NCI-H748 (cell line): ENCODE data around the gene ARHGAP35.
A peak's percentile ranks its signal among the peaks of the same experiment; 100 is the strongest.
"Not testable (repeated sequence)": the region's sequence is repeated elsewhere in the genome, so short reads cannot be mapped to it uniquely, and the experiment has no call there.

Experiments used
- DNase-seq: peaks from one replicate; lab custom pipeline; 2025; ENCODE audit not compliant: unreplicated experiment; lab: John Stamatoyannopoulos, UW

ARHGAP35 gene

DNA sequence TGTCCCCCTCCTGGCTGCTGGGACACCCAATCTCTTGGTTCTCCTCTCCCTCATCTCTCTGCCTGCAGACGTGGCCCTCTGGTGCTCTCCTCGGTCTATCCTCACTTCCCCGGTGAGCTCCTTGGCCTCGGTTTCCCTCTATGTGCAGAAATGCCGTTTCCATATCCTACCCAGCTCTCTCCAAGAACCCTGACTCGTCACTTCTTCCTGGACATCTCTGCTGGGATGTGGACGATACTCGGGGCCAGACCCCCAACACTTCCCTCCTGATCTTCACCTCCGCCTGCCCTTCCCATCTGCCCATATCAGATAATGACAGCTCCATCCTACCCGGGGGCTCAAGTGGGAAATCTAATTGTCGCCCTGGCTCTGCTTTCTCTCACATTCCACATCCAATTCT is 18.0 kb upstream of the ARHGAP35 start:
- no peak for DNase-seq

- no peak for DNase-seq
These were observed 16.7 kb upstream of the ARHGAP35 start for GRCh38 chr19:46844067-46844489.

- DNase-seq = no peak
These were observed 14.8 kb upstream of the ARHGAP35 start for GRCh38 chr19:46845959-46846459.

GRCh38 chr19:46847528-46847927 is 13.3 kb upstream of the ARHGAP35 start:
- no peak for DNase-seq

GRCh38 chr19:46848389-46848788 is 12.4 kb upstream of the ARHGAP35 start:
- DNase-seq = no peak

GRCh38 chr19:46849610-46850009 is 11.2 kb upstream of the ARHGAP35 start:
- no peak for DNase-seq

- DNase-seq = peak; percentile 100
These were observed 10.3 kb upstream of the ARHGAP35 start, which contains the start of gene AP2S1 for GRCh38 chr19:46850228-46851203. TSS of gene AP2S1 (minus strand) at chr19:46850846. CDS start at chr19:46850766, 80 bp downstream.

- no peak for DNase-seq
These were observed 8.0 kb upstream of the ARHGAP35 start for GRCh38 chr19:46852830-46853229.

GRCh38 chr19:46854698-46855097 is 6.1 kb upstream of the ARHGAP35 start:
- DNase-seq = not testable (repeated sequence)

- peak; percentile 98 for DNase-seq
These were observed 4.5 kb upstream of the ARHGAP35 start for GRCh38 chr19:46856062-46857022.

GRCh38 chr19:46859637-46860124 is 1.1 kb upstream of the ARHGAP35 start:
- peak; percentile 97 for DNase-seq

DNA sequence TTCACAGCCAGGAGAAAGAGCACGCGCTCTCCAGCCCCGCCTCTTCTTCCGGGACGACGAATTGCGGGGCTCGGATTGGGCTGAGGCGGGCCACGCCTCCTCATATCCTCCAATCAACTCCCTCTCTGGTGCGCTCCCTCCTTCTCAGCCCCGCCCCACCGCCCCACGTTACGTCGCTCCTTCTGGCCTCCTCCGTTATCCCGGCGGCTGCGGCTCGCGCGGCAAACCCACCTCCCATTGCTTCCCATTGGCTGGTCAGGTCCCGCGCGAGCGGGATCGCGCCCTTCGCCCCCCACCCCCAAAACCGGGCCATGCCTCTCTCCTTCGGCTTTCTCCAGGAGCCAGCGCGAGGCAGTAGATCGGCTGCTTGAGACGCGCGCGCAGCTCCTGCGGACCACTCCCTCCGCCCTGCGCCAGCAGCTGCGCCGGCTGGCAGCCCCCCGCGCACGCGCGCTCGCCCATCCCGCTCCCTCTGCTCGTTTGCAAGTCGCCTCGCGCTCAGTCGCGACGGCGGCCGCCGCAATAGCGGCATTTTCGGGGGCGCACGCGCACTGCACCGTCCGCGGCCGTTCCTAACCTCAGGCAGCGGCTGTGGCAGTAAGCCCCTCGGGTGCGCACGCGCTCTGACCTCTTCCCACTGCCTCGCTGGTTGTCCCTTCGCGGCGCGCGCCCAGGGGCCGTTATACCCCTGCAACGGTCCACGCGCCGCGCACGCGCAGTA is 512 bp upstream of the ARHGAP35 start:
- peak; percentile 100 for DNase-seq

DNA sequence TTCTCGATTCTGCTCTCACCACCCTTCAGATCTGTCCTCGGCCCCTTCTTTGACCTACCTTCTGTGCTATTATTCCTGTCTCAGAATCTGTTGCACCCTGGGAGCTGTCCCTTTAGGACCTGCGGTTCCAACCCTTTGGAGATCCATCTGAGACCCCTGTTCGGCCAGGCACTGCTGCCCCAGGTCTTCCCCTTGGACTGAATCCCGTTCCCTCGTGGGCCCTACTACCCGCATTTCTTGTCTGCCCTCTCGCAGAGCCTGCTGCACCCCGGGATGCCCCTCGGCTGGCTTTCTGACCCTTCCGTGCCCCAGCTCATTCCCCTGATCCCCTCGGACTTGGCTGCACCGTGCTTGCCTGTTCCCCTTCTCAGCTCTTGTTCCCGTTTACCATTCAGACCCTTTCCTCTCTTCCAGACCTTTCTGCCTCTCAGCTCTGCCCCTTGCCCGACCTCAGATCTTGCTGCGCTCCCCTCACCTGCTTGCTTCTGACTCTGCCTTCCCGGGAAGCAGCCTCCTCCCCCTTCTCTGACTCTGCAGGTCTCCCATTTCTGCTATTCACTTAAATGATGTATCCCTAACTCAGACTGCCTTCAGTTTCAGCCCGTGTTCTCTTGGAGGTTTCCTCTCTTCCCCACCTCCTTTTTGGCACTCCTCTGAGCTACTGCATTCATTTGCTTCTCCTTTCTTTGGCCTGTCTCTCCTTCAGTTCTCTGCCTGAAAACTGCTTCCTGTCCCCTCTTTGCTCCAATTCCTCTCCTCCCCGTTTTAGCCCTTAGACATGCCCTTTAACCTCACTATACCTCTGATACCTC is 1.1 kb downstream of the ARHGAP35 start:
- peak; percentile 50 for DNase-seq

GRCh38 chr19:46862503-46862834 is 1.7 kb downstream of the ARHGAP35 start:
- DNase-seq = no peak

DNA sequence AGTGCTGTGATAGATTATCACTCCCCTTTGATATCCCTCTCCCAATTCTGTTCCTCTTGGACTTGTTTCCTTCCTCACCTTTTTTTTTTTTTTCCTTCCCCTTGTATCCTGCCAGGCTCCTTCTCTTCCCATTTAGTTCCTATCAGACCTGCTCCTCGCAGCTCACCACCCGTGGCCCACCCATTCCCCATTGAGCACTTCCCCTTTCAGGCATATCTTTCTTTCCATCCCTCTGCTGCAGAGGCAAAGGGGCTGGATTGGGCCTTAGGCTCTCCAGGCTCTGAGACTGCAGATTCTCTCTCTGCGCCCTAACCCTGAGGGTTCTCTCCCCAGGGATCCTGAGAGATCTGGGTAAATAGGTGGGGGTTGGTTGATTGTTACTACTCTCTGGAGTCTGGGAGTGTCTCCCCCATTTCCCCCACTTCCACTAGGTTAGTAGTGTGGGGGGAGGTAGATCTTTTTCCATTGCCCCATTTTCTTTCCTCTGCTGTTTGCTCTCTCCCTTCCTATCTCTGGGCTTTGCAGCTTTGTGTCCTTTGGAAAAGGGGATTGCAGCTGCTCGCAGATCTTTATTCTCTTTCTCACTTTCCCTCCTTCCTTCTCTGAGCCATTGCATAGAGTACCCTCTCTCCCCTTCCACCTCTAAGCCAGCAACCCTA is 2.3 kb downstream of the ARHGAP35 start:
- no peak for DNase-seq

DNA sequence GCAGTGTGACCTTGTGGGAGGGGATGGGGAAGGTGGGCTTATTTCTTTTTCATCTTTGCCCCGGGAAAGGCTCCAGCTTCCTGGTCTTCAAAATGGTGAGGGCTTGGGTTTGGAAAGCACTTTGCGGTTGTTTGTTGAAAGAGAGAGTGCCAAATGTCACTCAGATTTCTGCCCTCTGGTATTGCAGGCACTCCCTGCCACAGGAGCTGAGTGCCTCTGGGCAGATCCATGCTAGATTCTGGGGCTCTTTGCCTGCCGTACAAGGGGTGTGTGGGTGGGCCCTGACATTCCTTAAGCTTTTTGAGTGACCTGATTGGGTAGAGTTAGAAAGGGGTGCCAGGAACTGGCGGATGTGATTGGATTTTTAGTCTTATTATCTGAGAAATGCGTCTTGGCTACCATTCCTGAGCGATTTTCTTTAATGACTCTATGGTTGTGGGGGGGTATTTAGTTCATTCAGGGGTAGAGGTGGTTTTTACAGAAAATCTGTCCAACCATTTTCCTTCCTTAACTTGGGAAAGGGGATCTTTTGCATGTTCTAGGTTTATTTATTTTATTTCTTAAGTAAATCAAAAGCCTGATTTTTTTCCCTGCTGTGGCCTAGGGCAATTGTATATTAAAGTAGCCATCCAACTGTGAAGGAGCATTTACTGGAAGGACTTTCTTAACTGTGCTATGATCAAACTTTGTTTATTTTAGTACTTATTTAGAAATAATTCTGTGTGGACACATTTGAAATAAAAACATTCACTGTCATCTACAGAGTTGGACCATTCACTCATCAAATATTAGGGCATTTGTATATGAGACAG is 3.2 kb downstream of the ARHGAP35 start:
- peak; percentile 48 for DNase-seq

- no peak for DNase-seq
These were observed 5.8 kb downstream of the ARHGAP35 start for GRCh38 chr19:46866407-46867136.

GRCh38 chr19:46867170-46867569 is 6.4 kb downstream of the ARHGAP35 start:
- no peak for DNase-seq
